ENCODE results near the gene POR. TPM values are rescaled to one million over a fixed set of nuclear protein-coding genes. Genes with fewer than 3 reads are reported as not detected.
A peak's percentile ranks its signal among the peaks of the same experiment; 100 is the strongest.

The POR gene
- total and polyA plus RNA-seq, 2 of the 13 experiments (the other 11 are each of a cell fraction or from before 2014, with no cell fraction given): 145 to 266 TPM

DNA sequence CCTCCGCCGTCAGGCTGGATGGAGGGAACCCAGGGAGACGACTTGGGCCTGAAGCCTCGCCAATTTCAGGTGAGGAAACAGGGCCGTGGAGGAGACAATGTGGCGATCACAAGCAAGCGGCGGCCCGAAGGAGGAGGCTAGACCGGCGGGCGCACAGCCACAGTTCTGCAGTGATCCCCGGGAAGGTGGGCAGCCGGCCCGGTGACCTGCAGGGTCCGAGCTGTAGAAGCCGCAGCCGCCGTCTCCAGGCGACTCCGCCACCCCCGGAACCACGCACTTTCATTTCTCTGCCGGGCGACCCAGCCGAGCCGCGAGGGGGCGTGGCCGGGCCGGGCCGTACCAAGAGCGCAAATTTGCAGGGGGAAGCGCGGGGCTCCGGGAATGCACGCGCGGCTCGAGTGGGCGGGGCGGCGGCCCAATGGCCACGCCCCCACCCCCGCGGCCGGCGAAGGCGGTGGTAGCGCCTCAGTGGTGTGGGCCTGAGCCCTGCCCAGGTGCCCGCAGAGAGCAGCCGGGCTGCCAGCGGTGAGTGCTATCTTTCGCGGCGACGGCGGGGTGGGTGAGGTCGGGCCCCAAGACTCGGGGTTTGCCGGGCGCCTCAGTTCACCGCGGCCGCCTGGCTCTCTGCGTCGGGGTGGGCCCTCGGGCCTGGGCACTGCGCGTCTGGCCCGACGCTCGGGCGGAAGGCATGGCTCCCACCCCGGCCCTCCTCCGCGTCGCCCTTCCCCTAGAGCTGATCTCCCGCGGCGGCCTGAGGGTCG is at the start of gene POR (continued):
- TF ChIP-seq, protein P1, sequence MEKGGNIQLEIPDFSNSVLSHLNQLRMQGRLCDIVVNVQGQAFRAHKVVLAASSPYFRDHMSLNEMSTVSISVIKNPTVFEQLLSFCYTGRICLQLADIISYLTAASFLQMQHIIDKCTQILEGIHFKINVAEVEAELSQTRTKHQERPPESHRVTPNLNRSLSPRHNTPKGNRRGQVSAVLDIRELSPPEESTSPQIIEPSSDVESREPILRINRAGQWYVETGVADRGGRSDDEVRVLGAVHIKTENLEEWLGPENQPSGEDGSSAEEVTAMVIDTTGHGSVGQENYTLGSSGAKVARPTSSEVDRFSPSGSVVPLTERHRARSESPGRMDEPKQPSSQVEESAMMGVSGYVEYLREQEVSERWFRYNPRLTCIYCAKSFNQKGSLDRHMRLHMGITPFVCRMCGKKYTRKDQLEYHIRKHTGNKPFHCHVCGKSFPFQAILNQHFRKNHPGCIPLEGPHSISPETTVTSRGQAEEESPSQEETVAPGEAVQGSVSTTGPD (CRISPR knock-in tag; IDR thresholded peaks at IDR 0.05): 0 out of 2 replicates have a peak, but pooled peaks have one; percentile 20
- TF ChIP-seq, protein P2, sequence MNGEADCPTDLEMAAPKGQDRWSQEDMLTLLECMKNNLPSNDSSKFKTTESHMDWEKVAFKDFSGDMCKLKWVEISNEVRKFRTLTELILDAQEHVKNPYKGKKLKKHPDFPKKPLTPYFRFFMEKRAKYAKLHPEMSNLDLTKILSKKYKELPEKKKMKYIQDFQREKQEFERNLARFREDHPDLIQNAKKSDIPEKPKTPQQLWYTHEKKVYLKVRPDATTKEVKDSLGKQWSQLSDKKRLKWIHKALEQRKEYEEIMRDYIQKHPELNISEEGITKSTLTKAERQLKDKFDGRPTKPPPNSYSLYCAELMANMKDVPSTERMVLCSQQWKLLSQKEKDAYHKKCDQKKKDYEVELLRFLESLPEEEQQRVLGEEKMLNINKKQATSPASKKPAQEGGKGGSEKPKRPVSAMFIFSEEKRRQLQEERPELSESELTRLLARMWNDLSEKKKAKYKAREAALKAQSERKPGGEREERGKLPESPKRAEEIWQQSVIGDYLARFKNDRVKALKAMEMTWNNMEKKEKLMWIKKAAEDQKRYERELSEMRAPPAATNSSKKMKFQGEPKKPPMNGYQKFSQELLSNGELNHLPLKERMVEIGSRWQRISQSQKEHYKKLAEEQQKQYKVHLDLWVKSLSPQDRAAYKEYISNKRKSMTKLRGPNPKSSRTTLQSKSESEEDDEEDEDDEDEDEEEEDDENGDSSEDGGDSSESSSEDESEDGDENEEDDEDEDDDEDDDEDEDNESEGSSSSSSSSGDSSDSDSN (CRISPR knock-in tag; IDR thresholded peaks at IDR 0.05): peak; percentile 87
- no peak; the same call in 1 of the 2 replicates for TF ChIP-seq CC2D1A (CRISPR knock-in tag; IDR thresholded peaks at IDR 0.05)
- TF ChIP-seq, protein P3, sequence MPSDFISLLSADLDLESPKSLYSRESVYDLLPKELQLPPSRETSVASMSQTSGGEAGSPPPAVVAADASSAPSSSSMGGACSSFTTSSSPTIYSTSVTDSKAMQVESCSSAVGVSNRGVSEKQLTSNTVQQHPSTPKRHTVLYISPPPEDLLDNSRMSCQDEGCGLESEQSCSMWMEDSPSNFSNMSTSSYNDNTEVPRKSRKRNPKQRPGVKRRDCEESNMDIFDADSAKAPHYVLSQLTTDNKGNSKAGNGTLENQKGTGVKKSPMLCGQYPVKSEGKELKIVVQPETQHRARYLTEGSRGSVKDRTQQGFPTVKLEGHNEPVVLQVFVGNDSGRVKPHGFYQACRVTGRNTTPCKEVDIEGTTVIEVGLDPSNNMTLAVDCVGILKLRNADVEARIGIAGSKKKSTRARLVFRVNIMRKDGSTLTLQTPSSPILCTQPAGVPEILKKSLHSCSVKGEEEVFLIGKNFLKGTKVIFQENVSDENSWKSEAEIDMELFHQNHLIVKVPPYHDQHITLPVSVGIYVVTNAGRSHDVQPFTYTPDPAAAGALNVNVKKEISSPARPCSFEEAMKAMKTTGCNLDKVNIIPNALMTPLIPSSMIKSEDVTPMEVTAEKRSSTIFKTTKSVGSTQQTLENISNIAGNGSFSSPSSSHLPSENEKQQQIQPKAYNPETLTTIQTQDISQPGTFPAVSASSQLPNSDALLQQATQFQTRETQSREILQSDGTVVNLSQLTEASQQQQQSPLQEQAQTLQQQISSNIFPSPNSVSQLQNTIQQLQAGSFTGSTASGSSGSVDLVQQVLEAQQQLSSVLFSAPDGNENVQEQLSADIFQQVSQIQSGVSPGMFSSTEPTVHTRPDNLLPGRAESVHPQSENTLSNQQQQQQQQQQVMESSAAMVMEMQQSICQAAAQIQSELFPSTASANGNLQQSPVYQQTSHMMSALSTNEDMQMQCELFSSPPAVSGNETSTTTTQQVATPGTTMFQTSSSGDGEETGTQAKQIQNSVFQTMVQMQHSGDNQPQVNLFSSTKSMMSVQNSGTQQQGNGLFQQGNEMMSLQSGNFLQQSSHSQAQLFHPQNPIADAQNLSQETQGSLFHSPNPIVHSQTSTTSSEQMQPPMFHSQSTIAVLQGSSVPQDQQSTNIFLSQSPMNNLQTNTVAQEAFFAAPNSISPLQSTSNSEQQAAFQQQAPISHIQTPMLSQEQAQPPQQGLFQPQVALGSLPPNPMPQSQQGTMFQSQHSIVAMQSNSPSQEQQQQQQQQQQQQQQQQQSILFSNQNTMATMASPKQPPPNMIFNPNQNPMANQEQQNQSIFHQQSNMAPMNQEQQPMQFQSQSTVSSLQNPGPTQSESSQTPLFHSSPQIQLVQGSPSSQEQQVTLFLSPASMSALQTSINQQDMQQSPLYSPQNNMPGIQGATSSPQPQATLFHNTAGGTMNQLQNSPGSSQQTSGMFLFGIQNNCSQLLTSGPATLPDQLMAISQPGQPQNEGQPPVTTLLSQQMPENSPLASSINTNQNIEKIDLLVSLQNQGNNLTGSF (CRISPR knock-in tag; IDR thresholded peaks at IDR 0.05): peak; percentile 13; the same call in 1 of the 2 replicates
- 0 out of 2 replicates have a peak, but pooled peaks have one; percentile 52 for TF ChIP-seq TOE1 (CRISPR knock-in tag; IDR thresholded peaks at IDR 0.05)
- TF ChIP-seq, protein P4, sequence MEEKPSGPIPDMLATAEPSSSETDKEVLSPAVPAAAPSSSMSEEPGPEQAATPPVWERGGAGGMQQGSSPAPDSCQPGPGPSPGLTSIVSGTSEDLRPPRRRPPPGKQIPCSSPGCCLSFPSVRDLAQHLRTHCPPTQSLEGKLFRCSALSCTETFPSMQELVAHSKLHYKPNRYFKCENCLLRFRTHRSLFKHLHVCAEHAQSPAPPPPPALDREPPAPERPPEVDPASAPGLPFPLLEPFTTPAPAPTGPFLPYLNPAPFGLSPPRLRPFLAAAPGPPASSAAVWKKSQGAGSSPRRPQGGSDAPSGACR (CRISPR knock-in tag; IDR thresholded peaks at IDR 0.05): peak; percentile 75
- peak; percentile 60; the same call in 1 of the 2 replicates for TF ChIP-seq ESRRA (CRISPR knock-in tag; IDR thresholded peaks at IDR 0.05; ENCODE audit: low read depth)
- peak; percentile 84; the same call in 1 of the 2 replicates for TF ChIP-seq ZNF792 (CRISPR knock-in tag; IDR thresholded peaks at IDR 0.05)
- TF ChIP-seq, protein P5, sequence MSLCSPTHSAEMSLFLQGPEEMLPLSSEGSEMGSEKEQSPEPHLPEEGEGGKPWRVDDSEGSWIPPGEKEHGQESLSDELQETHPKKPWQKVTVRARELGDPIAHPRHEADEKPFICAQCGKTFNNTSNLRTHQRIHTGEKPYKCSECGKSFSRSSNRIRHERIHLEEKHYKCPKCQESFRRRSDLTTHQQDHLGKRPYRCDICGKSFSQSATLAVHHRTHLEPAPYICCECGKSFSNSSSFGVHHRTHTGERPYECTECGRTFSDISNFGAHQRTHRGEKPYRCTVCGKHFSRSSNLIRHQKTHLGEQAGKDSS (CRISPR knock-in tag; IDR thresholded peaks at IDR 0.05; ENCODE audit: borderline replicate concordance, low read depth): no peak
- TF ChIP-seq HNF4A (CRISPR knock-in tag; IDR thresholded peaks at IDR 0.05): peak; percentile 2; the same call in 1 of the 2 replicates
- TF ChIP-seq, protein P6, sequence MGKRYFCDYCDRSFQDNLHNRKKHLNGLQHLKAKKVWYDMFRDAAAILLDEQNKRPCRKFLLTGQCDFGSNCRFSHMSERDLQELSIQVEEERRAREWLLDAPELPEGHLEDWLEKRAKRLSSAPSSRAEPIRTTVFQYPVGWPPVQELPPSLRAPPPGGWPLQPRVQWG (CRISPR knock-in tag; IDR thresholded peaks at IDR 0.05; ENCODE audit: borderline replicate concordance, low read depth): no peak
- TF ChIP-seq, protein P7, sequence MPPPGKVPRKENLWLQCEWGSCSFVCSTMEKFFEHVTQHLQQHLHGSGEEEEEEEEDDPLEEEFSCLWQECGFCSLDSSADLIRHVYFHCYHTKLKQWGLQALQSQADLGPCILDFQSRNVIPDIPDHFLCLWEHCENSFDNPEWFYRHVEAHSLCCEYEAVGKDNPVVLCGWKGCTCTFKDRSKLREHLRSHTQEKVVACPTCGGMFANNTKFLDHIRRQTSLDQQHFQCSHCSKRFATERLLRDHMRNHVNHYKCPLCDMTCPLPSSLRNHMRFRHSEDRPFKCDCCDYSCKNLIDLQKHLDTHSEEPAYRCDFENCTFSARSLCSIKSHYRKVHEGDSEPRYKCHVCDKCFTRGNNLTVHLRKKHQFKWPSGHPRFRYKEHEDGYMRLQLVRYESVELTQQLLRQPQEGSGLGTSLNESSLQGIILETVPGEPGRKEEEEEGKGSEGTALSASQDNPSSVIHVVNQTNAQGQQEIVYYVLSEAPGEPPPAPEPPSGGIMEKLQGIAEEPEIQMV (CRISPR knock-in tag; IDR thresholded peaks at IDR 0.05; ENCODE audit: low read depth): no peak
- TF ChIP-seq TEAD2 (CRISPR knock-in tag; IDR thresholded peaks at IDR 0.05): 0 out of 2 replicates have a peak, but pooled peaks have one; percentile 60
